Hematopoietic multipotent progenitor cell treated with erythropoietin and hydrocortisone succinate and interleukin-3 and kit ligand, for 15 days (in vitro differentiated cells): ENCODE measurements around the gene TSTD2.
A peak's percentile ranks its signal among the peaks of the same experiment; 100 is the strongest.
"Not testable (repeated sequence)": the region's sequence is repeated elsewhere in the genome, so short reads cannot be mapped to it uniquely, and the experiment has no call there.

Experiments
- DNase-seq: peaks from one replicate; pipeline ENCODE4 v3.0.0-alpha.2; 2015; ENCODE audit warnings: low spot score

Gene TSTD2

GRCh38 chr9:97586909-97587308 is 46.3 kb downstream of the TSTD2 start:
- not testable (repeated sequence) for DNase-seq

- DNase-seq: not testable (repeated sequence)
These were observed 48.4 kb downstream of the TSTD2 start for GRCh38 chr9:97584778-97585177.

- DNase-seq: not testable (repeated sequence)
These were observed 51.6 kb downstream of the TSTD2 start for GRCh38 chr9:97581590-97581989.

- DNase-seq: no peak
These were observed 53.3 kb downstream of the TSTD2 start for GRCh38 chr9:97579914-97580313.

- no peak for DNase-seq
These were observed 54.3 kb downstream of the TSTD2 start for GRCh38 chr9:97578846-97579245.

GRCh38 chr9:97577051-97577450 is 56.1 kb downstream of the TSTD2 start:
- DNase-seq: no peak

- no peak for DNase-seq
These were observed 57.4 kb downstream of the TSTD2 start for GRCh38 chr9:97575673-97576200.

- DNase-seq: not testable (repeated sequence)
These were observed 58.1 kb downstream of the TSTD2 start for GRCh38 chr9:97574921-97575672.

GRCh38 chr9:97574101-97574571 is 59.0 kb downstream of the TSTD2 start:
- DNase-seq: not testable (repeated sequence)

GRCh38 chr9:97573482-97574073 is 59.6 kb downstream of the TSTD2 start:
- no peak for DNase-seq

- no peak for DNase-seq
These were observed 60.2 kb downstream of the TSTD2 start for GRCh38 chr9:97572892-97573365.

- no peak for DNase-seq
These were observed 60.8 kb downstream of the TSTD2 start for GRCh38 chr9:97572196-97572891.

- DNase-seq: no peak
These were observed 61.5 kb downstream of the TSTD2 start for GRCh38 chr9:97571664-97572063.

- DNase-seq: no peak
These were observed 62.3 kb downstream of the TSTD2 start for GRCh38 chr9:97570899-97571298.

GRCh38 chr9:97568461-97569275 is 64.5 kb downstream of the TSTD2 start:
- no peak for DNase-seq

- DNase-seq: no peak
These were observed 65.3 kb downstream of the TSTD2 start for GRCh38 chr9:97567894-97568202.

GRCh38 chr9:97567182-97567893 is 65.8 kb downstream of the TSTD2 start:
- DNase-seq: no peak

GRCh38 chr9:97565262-97565661 is 67.9 kb downstream of the TSTD2 start:
- DNase-seq: no peak

GRCh38 chr9:97564291-97565175 is 68.6 kb downstream of the TSTD2 start:
- DNase-seq: peak; percentile 24

- DNase-seq: no peak
These were observed 69.6 kb downstream of the TSTD2 start for GRCh38 chr9:97563458-97564135.
